Vagina (tissue), 2 donors: ENCODE measurements around the gene MALL.
"Not testable (repeated sequence)": the region's sequence is repeated elsewhere in the genome, so short reads cannot be mapped to it uniquely, and the experiment has no call there.

ENCODE experiments used
- CTCF ChIP-seq, 3 experiments: fragments of 450-650 bp in 2 of 3; fragments of 200-600 bp in 1 of 3; sonication (generic) in 1 of 3; IDR thresholded peaks; one replicate each; pipeline ENCODE4 v1.5.1; 2017 to 2019; ENCODE audit warnings: antibody characterized with exemption in 3 of 3, mild to moderate bottlenecking in 2 of 3, moderate library complexity in 2 of 3
- POLR2AphosphoS5 ChIP-seq, 2 donors: sonication (generic); formaldehyde crosslinking; IDR thresholded peaks; one replicate each; pipeline ENCODE4 v1.9.0; 2017; ENCODE audit warnings: antibody characterized with exemption in 2 of 2, mild to moderate bottlenecking in 2 of 2, low read depth in 1 of 2; ENCODE audit not compliant: insufficient read depth in 1 of 2

GRCh38 chr2:110060550-110060949, 55.1 kb downstream of the MALL start:
- not testable (repeated sequence) for TF ChIP-seq CTCF (IDR thresholded peaks at IDR 0.05); POLR2AphosphoS5 (IDR thresholded peaks at IDR 0.05; ENCODE audit: insufficient read depth in 1 of 2, low read depth in 1 of 2)
